Type B pancreatic cell (in vitro differentiated cells): ENCODE data around the gene OR1F1. TPM values are rescaled to one million over a fixed set of nuclear protein-coding genes. Genes with fewer than 3 reads are reported as not detected.

Source experiments
- DNase-seq: peaks from one replicate; pipeline ENCODE4 v3.0.0; 2021; ENCODE audit warnings: mixed read lengths; ENCODE audit not compliant: unreplicated experiment; ENCODE audit errors: extremely low spot score
- H3K27ac Mint-ChIP-seq: 2 replicates; pipeline ENCODE4 v1.8.0; 2021; ENCODE audit warnings: mild to moderate bottlenecking, mixed read lengths
- H3K27me3 Mint-ChIP-seq: 2 replicates; pipeline ENCODE4 v1.8.0; 2021; ENCODE audit warnings: mixed read lengths
- H3K36me3 Mint-ChIP-seq: 2 replicates; pipeline ENCODE4 v1.8.0; 2021; ENCODE audit warnings: mixed read lengths
- H3K4me1 Mint-ChIP-seq: one replicate; pipeline ENCODE4 v1.8.0; 2021; ENCODE audit warnings: mixed read lengths; ENCODE audit not compliant: unreplicated experiment
- H3K4me3 Mint-ChIP-seq: 2 replicates; pipeline ENCODE4 v1.8.0; 2021; ENCODE audit warnings: mild to moderate bottlenecking, mixed read lengths
- H3K9me3 Mint-ChIP-seq: 2 replicates; pipeline ENCODE4 v1.8.0; 2021; ENCODE audit warnings: mixed read lengths
- total RNA-seq: library from RNA; stranded (reverse); gene quantifications from 2 replicates; pipeline ENCODE4 v1.2.1, GENCODE V29; 2021; ENCODE audit warnings: low replicate concordance
- TF ChIP-seq, protein P1 (sequence below): fragments of 200-600 bp; sonication (generic); conservative IDR thresholded peaks from 2 replicates; pipeline ENCODE4 v1.5.0; 2021; ENCODE audit warnings: antibody characterized with exemption, mild to moderate bottlenecking

OR1F1 gene
- total RNA-seq, 1 donor from 2014 or later = 0.34 TPM

DNA sequence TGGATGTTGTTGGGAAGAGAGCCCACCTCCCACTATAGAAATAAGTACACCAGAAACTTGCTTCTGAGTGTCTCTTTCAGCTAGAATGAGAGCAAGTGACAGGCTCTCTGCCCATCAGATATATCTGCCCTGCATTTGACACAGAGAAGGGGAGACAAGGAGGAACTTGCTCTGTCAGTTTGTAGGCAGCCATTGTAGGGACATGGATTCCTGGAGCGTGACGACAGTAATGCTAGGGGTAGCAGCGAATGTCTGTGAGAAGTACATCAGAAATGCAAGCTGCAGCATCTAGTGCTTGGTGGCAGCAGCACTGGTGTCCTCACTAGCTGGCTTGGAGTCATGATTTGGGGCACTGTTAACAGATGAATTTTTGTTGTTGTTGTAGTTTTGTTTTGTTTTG lies 24.0 kb downstream of the OR1F1 start:
- H3K27me3 Mint-ChIP-seq = peaks cover 15% of the 10 kb centered on the region
- peak; percentile 13 for DNase-seq
- no peak overlapping the region for H3K27ac Mint-ChIP-seq
- TF ChIP-seq, protein P1, sequence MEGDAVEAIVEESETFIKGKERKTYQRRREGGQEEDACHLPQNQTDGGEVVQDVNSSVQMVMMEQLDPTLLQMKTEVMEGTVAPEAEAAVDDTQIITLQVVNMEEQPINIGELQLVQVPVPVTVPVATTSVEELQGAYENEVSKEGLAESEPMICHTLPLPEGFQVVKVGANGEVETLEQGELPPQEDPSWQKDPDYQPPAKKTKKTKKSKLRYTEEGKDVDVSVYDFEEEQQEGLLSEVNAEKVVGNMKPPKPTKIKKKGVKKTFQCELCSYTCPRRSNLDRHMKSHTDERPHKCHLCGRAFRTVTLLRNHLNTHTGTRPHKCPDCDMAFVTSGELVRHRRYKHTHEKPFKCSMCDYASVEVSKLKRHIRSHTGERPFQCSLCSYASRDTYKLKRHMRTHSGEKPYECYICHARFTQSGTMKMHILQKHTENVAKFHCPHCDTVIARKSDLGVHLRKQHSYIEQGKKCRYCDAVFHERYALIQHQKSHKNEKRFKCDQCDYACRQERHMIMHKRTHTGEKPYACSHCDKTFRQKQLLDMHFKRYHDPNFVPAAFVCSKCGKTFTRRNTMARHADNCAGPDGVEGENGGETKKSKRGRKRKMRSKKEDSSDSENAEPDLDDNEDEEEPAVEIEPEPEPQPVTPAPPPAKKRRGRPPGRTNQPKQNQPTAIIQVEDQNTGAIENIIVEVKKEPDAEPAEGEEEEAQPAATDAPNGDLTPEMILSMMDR = no peak
- no peaks in the 10 kb centered on the region for H3K36me3 Mint-ChIP-seq
- no peaks in the 10 kb centered on the region for H3K4me1 Mint-ChIP-seq
- no peaks in the 10 kb centered on the region for H3K9me3 Mint-ChIP-seq
- no peak overlapping the region for H3K4me3 Mint-ChIP-seq

DNA sequence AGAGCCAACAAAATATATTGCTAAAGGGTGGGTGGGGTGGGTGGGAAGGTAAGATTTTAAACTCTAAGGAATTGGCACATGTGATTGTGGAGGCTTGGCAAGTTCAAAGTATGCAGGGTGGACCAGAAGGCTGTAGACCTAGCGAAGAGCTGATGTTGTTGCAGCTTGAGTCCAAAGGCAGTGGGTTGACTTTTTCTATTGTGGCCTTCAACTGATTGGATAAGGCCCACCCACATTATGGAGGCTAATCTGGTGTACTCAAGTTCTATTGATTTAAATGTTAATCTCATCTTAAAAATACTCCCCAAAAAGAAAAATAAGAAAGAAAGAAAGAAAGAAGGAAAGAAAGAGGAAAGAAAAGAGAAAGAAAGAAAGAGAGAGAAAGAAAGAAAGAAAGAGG lies 24.6 kb downstream of the OR1F1 start:
- H3K27me3 Mint-ChIP-seq = peaks cover 15% of the 10 kb centered on the region
- H3K27ac Mint-ChIP-seq = no peak overlapping the region
- no peaks in the 10 kb centered on the region for H3K4me1 Mint-ChIP-seq
- TF ChIP-seq, protein P1 = no peak
- H3K36me3 Mint-ChIP-seq = no peaks in the 10 kb centered on the region
- no peak overlapping the region for H3K4me3 Mint-ChIP-seq
- H3K9me3 Mint-ChIP-seq = no peaks in the 10 kb centered on the region
- no peak for DNase-seq

DNA sequence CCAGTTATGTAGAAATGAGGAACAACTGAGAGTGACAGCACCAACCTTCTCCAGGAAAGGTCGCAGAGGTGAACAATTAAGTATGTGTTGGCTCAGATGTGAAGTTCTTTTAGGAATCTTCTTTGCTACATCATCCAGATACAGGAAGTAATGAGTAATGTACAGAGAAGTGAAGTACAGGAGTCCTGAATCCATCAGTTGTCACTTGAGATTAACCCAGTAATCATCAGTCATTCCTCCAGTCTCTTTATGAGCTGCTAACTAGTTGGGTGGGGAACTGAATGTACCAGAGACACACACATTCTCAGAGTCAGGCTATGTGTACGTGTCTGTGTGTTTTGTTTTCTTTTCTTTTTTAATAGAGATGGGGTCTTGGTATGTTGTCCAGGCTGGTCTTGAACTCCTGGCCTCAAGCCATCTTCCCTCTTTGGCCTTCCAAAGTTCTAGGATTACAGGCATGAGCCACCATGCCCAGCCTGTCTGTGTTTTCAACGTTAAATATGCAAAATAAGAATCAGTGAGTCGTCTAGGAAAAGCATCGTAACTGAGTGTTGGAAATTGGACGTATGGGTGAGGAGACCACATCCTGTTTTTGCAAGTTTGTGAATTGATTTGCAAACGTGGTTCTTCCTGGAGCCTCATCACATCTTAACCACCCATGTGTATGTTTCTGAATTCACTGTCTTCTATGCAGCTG lies 27.0 kb downstream of the OR1F1 start:
- H3K9me3 Mint-ChIP-seq = no peaks in the 10 kb centered on the region
- no peaks in the 10 kb centered on the region for H3K4me1 Mint-ChIP-seq
- peaks cover 18% of the 10 kb centered on the region for H3K27me3 Mint-ChIP-seq
- no peak overlapping the region for H3K27ac Mint-ChIP-seq
- no peak for DNase-seq
- TF ChIP-seq, protein P1 = no peak
- no peak overlapping the region for H3K4me3 Mint-ChIP-seq
- H3K36me3 Mint-ChIP-seq = no peaks in the 10 kb centered on the region

DNA sequence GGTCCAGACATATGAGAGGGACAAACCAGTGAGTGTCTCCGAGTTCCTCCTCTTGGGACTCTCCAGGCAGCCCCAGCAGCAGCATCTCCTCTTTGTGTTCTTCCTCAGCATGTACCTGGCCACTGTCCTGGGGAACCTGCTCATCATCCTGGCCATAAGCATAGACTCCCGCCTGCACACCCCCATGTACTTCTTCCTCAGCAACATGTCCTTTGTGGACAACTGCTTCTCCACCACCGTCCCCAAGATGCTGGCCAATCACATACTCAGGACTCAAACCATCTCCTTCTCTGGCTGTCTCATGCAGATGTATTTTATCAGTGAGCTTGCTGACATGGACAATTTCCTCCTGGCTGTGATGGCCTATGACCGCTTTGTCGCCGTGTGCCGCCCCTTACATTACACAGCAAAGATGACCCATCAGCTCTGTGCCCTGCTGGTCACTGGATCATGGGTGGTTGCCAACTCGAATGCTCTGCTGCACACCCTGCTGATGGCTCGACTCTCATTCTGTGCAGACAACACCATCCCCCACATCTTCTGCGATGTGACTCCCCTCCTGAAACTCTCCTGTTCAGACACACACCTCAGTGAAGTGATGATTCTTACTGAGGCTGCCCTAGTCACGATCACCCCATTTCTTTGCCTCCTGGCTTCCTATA lies 27.7 kb downstream of the OR1F1 start:
- Mint-ChIP-seq H3K9me3 (no peaks in the 10 kb centered on the region), H3K4me1 (no peaks in the 10 kb centered on the region), H3K27me3 (peaks cover 14% of the 10 kb centered on the region), H3K27ac (no peak overlapping the region), H3K36me3 (no peaks in the 10 kb centered on the region), H3K4me3 (no peak overlapping the region)
- TF ChIP-seq, protein P1 = no peak
- peak; percentile 29 for DNase-seq

DNA sequence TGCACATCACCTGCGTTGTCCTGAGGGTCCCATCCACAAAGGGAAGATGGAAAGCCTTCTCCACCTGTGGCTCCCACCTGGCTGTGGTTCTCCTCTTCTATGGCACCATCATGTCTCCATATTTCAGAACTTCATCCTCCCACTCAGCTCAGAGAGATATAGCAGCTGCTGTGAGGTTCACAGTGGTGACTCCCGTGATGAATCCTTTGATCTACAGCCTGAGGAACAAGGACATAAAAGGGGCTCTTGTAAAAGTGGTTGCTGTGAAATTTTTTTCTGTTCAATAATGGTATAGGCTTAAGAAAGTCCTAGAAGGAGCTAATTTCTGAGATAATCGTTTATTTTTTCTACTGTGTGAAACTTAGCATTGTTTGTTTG lies 28.2 kb downstream of the OR1F1 start:
- no peak for DNase-seq
- Mint-ChIP-seq H3K4me3 (no peak overlapping the region), H3K9me3 (no peaks in the 10 kb centered on the region), H3K27ac (no peak overlapping the region), H3K36me3 (no peaks in the 10 kb centered on the region), H3K4me1 (no peaks in the 10 kb centered on the region), H3K27me3 (peaks cover 14% of the 10 kb centered on the region)
- TF ChIP-seq, protein P1 = no peak
